ENCODE measurements around the gene FOLR1. TPM values are rescaled to one million over a fixed set of nuclear protein-coding genes. Genes with fewer than 3 reads are reported as not detected.

FOLR1 gene
- total and polyA plus RNA-seq, 3 experiments from 2014 or later: not detected

- H3K4me1 ChIP-seq (ENCODE audit: insufficient read depth, low read length): peaks cover 6% of the 10 kb centered on the region
- H3K27ac ChIP-seq (ENCODE audit: low read depth, low read length): no peak overlapping the region
- H3K36me3 ChIP-seq (ENCODE audit: insufficient read depth, low read length): peaks cover 28% of the 10 kb centered on the region
- Mint-ChIP-seq H3K4me1 (peaks cover 9 to 18% (median 18%) of the 10 kb centered on the region in 3 donors), H3K9me3 (no peaks in the 10 kb centered on the region), H3K36me3 (peaks cover 6 to 71% (median 11%) of the 10 kb centered on the region in 3 donors), H3K27me3 (peaks cover 7 to 12% of the 10 kb centered on the region in 2 donors), H3K27ac (no peak overlapping the region), H3K4me3 (no peak overlapping the region)
- POLR2A ChIA-PET: interaction anchor here (1.2 kb wide), 1 partner anchor 11 kb away, joined by 3 read pairs; the partner anchor contains the start of gene INPPL1
- no peak for DNase-seq
- H3K27me3 ChIP-seq (ENCODE audit: insufficient read depth, low read length, poor library complexity, severe bottlenecking): peaks cover 9% of the 10 kb centered on the region
- H3K9me3 ChIP-seq (ENCODE audit: low read length): no peaks in the 10 kb centered on the region
- CTCF ChIA-PET: interaction anchor here (0.6 to 2.8 kb wide), 4 partner anchors 9 to 22 kb away, joined by 3 to 9 read pairs (median 4); no protein-coding TSS in a partner anchor
- no peak overlapping the region for H3K4me3 ChIP-seq (ENCODE audit: low read length)
These were observed 43.6 kb downstream of the FOLR1 start for GRCh38 chr11:72235351-72236057.

GRCh38 chr11:72236083-72236697 lies 44.2 kb downstream of the FOLR1 start:
- peaks cover 13 to 18% of the 10 kb centered on the region in 2 donors for H3K27me3 Mint-ChIP-seq
- no peaks in the 10 kb centered on the region for H3K9me3 ChIP-seq (ENCODE audit: low read length)
- H3K4me1 Mint-ChIP-seq: peaks cover 15 to 25% (median 24%) of the 10 kb centered on the region in 3 donors
- H3K9me3 Mint-ChIP-seq: no peaks in the 10 kb centered on the region
- H3K4me3 ChIP-seq (ENCODE audit: low read length): no peak overlapping the region
- peaks cover 6 to 64% (median 11%) of the 10 kb centered on the region in 3 donors for H3K36me3 Mint-ChIP-seq
- no peak overlapping the region for H3K4me3 Mint-ChIP-seq
- peaks cover 11% of the 10 kb centered on the region for H3K4me1 ChIP-seq (ENCODE audit: insufficient read depth, low read length)
- peak overlapping the region in 4 of 8 donors; percentile 6 to 75 (median 46) for H3K27ac Mint-ChIP-seq
- no peak overlapping the region for H3K27ac ChIP-seq (ENCODE audit: low read depth, low read length)
- peaks cover 23% of the 10 kb centered on the region for H3K36me3 ChIP-seq (ENCODE audit: insufficient read depth, low read length)
- no peak for DNase-seq
- POLR2A ChIA-PET: interaction anchor here (1.2 kb wide), 1 partner anchor 12 kb away, joined by 3 read pairs; the partner anchor contains the start of gene INPPL1
- CTCF ChIA-PET: interaction anchor here (1.4 to 2.8 kb wide), 2 partner anchors 10 to 13 kb away, joined by 5 to 9 read pairs; no protein-coding TSS in a partner anchor
- peaks cover 12% of the 10 kb centered on the region for H3K27me3 ChIP-seq (ENCODE audit: insufficient read depth, low read length, poor library complexity, severe bottlenecking)

- Histone ChIP-seq H3K4me1 (ENCODE audit: insufficient read depth, low read length) (peaks cover 11% of the 10 kb centered on the region), H3K27me3 (ENCODE audit: insufficient read depth, low read length, poor library complexity, severe bottlenecking) (peaks cover 15% of the 10 kb centered on the region), H3K4me3 (ENCODE audit: low read length) (no peak overlapping the region), H3K9me3 (ENCODE audit: low read length) (no peaks in the 10 kb centered on the region), H3K36me3 (ENCODE audit: insufficient read depth, low read length) (peaks cover 23% of the 10 kb centered on the region), H3K27ac (ENCODE audit: low read depth, low read length) (no peak overlapping the region)
- ChIA-PET CTCF (interaction anchor here (2.8 kb wide), 1 partner anchor 14 kb away, joined by 9 read pairs; no protein-coding TSS in a partner anchor), POLR2A (interaction anchor here (1.2 kb wide), 1 partner anchor 12 kb away, joined by 3 read pairs; the partner anchor contains the start of gene INPPL1)
- no peaks in the 10 kb centered on the region for H3K9me3 Mint-ChIP-seq
- H3K36me3 Mint-ChIP-seq: peaks cover 6 to 58% (median 11%) of the 10 kb centered on the region in 3 donors
- H3K27me3 Mint-ChIP-seq: peaks cover 16 to 22% of the 10 kb centered on the region in 2 donors
- peak overlapping the region in 3 of 8 donors; percentile 35 to 75 (median 56) for H3K27ac Mint-ChIP-seq
- no peak for DNase-seq
- H3K4me1 Mint-ChIP-seq: peaks cover 17 to 28% (median 24%) of the 10 kb centered on the region in 3 donors
- H3K4me3 Mint-ChIP-seq: no peak overlapping the region
These were observed 44.8 kb downstream of the FOLR1 start for GRCh38 chr11:72236774-72237111.

GRCh38 chr11:72237112-72237931 lies 45.4 kb downstream of the FOLR1 start:
- H3K27me3 ChIP-seq (ENCODE audit: insufficient read depth, low read length, poor library complexity, severe bottlenecking): peaks cover 21% of the 10 kb centered on the region
- H3K27ac ChIP-seq (ENCODE audit: low read depth, low read length): no peak overlapping the region
- H3K27me3 Mint-ChIP-seq: peaks cover 22 to 28% of the 10 kb centered on the region in 2 donors
- no peak overlapping the region for H3K27ac Mint-ChIP-seq
- peaks cover 21 to 32% (median 29%) of the 10 kb centered on the region in 3 donors for H3K4me1 Mint-ChIP-seq
- peak in 1 of 5 donors; percentile 33 for DNase-seq
- peaks cover 23% of the 10 kb centered on the region for H3K36me3 ChIP-seq (ENCODE audit: insufficient read depth, low read length)
- ChIA-PET CTCF (interaction anchor here (0.9 to 2.8 kb wide), 3 partner anchors 8 to 14 kb away, joined by 3 to 9 read pairs (median 3); no protein-coding TSS in a partner anchor), POLR2A (no interaction called here)
- H3K4me3 Mint-ChIP-seq: no peak overlapping the region
- no peaks in the 10 kb centered on the region for H3K9me3 Mint-ChIP-seq
- H3K9me3 ChIP-seq (ENCODE audit: low read length): no peaks in the 10 kb centered on the region
- H3K4me1 ChIP-seq (ENCODE audit: insufficient read depth, low read length): peaks cover 11% of the 10 kb centered on the region
- peaks cover 6 to 53% (median 11%) of the 10 kb centered on the region in 3 donors for H3K36me3 Mint-ChIP-seq
- no peak overlapping the region for H3K4me3 ChIP-seq (ENCODE audit: low read length)

- Histone ChIP-seq H3K27ac (ENCODE audit: low read depth, low read length) (no peak overlapping the region), H3K4me3 (ENCODE audit: low read length) (no peak overlapping the region), H3K9me3 (ENCODE audit: low read length) (no peaks in the 10 kb centered on the region), H3K36me3 (ENCODE audit: insufficient read depth, low read length) (peaks cover 18% of the 10 kb centered on the region), H3K4me1 (ENCODE audit: insufficient read depth, low read length) (peaks cover 11% of the 10 kb centered on the region), H3K27me3 (ENCODE audit: insufficient read depth, low read length, poor library complexity, severe bottlenecking) (peaks cover 27% of the 10 kb centered on the region)
- POLR2A ChIA-PET: no interaction called here
- peaks cover 6 to 45% (median 11%) of the 10 kb centered on the region in 3 donors for H3K36me3 Mint-ChIP-seq
- peaks cover 0 to 2% (median 0%) of the 10 kb centered on the region in 5 donors for H3K9me3 Mint-ChIP-seq
- peaks cover 28 to 35% of the 10 kb centered on the region in 2 donors for H3K27me3 Mint-ChIP-seq
- CTCF ChIA-PET: interaction anchor here (0.9 to 1.1 kb wide), 2 partner anchors 8 to 15 kb away, joined by 3 read pairs; no protein-coding TSS in a partner anchor
- no peak overlapping the region for H3K4me3 Mint-ChIP-seq
- peaks cover 21 to 29% (median 29%) of the 10 kb centered on the region in 3 donors for H3K4me1 Mint-ChIP-seq
- peak; percentile 24 to 56 (median 28) for DNase-seq
- no peak overlapping the region for H3K27ac Mint-ChIP-seq
These were observed 46.1 kb downstream of the FOLR1 start for GRCh38 chr11:72238040-72238450.

- peaks cover 6 to 39% (median 9%) of the 10 kb centered on the region in 3 donors for H3K36me3 Mint-ChIP-seq
- DNase-seq: no peak
- peak overlapping the region in 2 of 7 donors; percentile 57 to 88 for H3K4me3 Mint-ChIP-seq
- Histone ChIP-seq H3K4me3 (ENCODE audit: low read length) (no peak overlapping the region), H3K36me3 (ENCODE audit: insufficient read depth, low read length) (peaks cover 11% of the 10 kb centered on the region), H3K27me3 (ENCODE audit: insufficient read depth, low read length, poor library complexity, severe bottlenecking) (peaks cover 32% of the 10 kb centered on the region), H3K4me1 (ENCODE audit: insufficient read depth, low read length) (peaks cover 11% of the 10 kb centered on the region), H3K27ac (ENCODE audit: low read depth, low read length) (no peak overlapping the region), H3K9me3 (ENCODE audit: low read length) (no peaks in the 10 kb centered on the region)
- H3K4me1 Mint-ChIP-seq: peaks cover 21 to 34% (median 31%) of the 10 kb centered on the region in 3 donors
- peak overlapping the region in 1 of 8 donors; percentile 22 for H3K27ac Mint-ChIP-seq
- H3K9me3 Mint-ChIP-seq: peaks cover 0 to 2% (median 0%) of the 10 kb centered on the region in 5 donors
- ChIA-PET CTCF (no interaction called here), POLR2A (no interaction called here)
- peaks cover 33 to 40% of the 10 kb centered on the region in 2 donors for H3K27me3 Mint-ChIP-seq
These were observed 46.8 kb downstream of the FOLR1 start for GRCh38 chr11:72238492-72239312.

Measured in CD8-positive, alpha-beta memory T cell (primary cell).